K562 (cell line): ENCODE data around the gene NFKBIB. TPM values are rescaled to one million over a fixed set of nuclear protein-coding genes. Genes with fewer than 3 reads are reported as not detected.
"Not testable (repeated sequence)": the region's sequence is repeated elsewhere in the genome, so short reads cannot be mapped to it uniquely, and the experiment has no call there.

ENCODE experiments used
- ATAC-seq: fragments of 200-7000 bp; cut with Tn5 transposase; 3 replicates; pipeline ENCODE4 v1.9.1; 2020; ENCODE audit warnings: moderate library complexity
- BruUV-seq: library from RNA; stranded (reverse); fragments of 400-500 nt; replicated peaks from 2 replicates; lab custom pipeline; 2021; lab: Mats Ljungman, UMichigan
- CTCF ChIA-PET: fragments of 300-600 bp; formaldehyde crosslinking; extraction: SDS; loops from one replicate; lab custom pipeline; 2021; ENCODE audit warnings: low intra/inter-chr PET ratio; lab: Yijun Ruan, JAX
- POLR2A ChIA-PET: fragments of 300-600, 350-650 bp; sonication (Branson Sonifier 250); formaldehyde crosslinking; extraction: SDS; loops from one replicate; lab custom pipeline; 2021; ENCODE audit warnings: antibody characterized with exemption, inconsistent platforms; lab: Yijun Ruan, JAX
- DNase-seq, 4 experiments: peaks; one replicate each; pipeline versions ENCODE4 v3.0.0 to v3.0.0-alpha.2; 2011 to 2018; ENCODE audit warnings: low spot score in 3 of 4, mixed read lengths in 3 of 4; ENCODE audit errors: extremely low read depth in 1 of 4
- FAIRE-seq: peaks from 2 replicates; lab custom pipeline; 2011; peaks lifted over from hg19 to GRCh38; lab: Jason Lieb, UNC
- H2AFZ ChIP-seq: 2 replicates; pipeline ENCODE4 v1.6.0; 2011; ENCODE audit warnings: low read depth, low read length, control low read depth, inconsistent platforms
- H3K27ac ChIP-seq: fragments of 200-600 bp; 3 replicates; pipeline ENCODE4 v1.8.0; 2011; ENCODE audit warnings: low read depth, mild to moderate bottlenecking, control low read depth, inconsistent platforms, low read length, moderate library complexity, mixed read lengths; ENCODE audit errors: extremely low read depth
- H3K27me3 ChIP-seq, 2 experiments: fragments of 300-600 bp in 1 of 2; 2 replicates in 1 of 2; 3 replicates in 1 of 2; pipeline versions ENCODE4 v1.6.0 to v1.8.0; 2011; ENCODE audit warnings: inconsistent platforms in 2 of 2, low read length in 2 of 2, mild to moderate bottlenecking in 1 of 2, mixed read lengths in 1 of 2, moderate library complexity in 1 of 2; ENCODE audit not compliant: control insufficient read depth in 2 of 2, insufficient read depth in 2 of 2
- H3K36me3 ChIP-seq: fragments of 300-600 bp; 3 replicates; pipeline ENCODE4 v1.8.0; 2011; ENCODE audit warnings: mild to moderate bottlenecking, low read length, inconsistent platforms; ENCODE audit not compliant: control insufficient read depth, insufficient read depth
- H3K4me1 ChIP-seq, 2 experiments: fragments of 200-600 bp in 1 of 2; replicated peaks in 1 of 2; 2 replicates in 1 of 2; 3 replicates in 1 of 2; pipeline versions ENCODE4 v1.5.1 to v1.8.0; 2011; ENCODE audit warnings: inconsistent platforms in 2 of 2, low read length in 2 of 2, mild to moderate bottlenecking in 1 of 2, mixed read lengths in 1 of 2, moderate library complexity in 1 of 2; ENCODE audit not compliant: control insufficient read depth in 2 of 2, insufficient read depth in 2 of 2
- H3K4me2 ChIP-seq: 2 replicates; pipeline ENCODE4 v1.6.1; 2011; ENCODE audit warnings: low read length, control low read depth, inconsistent platforms, mixed read lengths; ENCODE audit not compliant: insufficient read depth
- H3K4me3 ChIP-seq: fragments of 200-600 bp; sonication (generic), shearing (Covaris generic); 2 replicates; pipeline ENCODE4 v1.5.1; 2016; ENCODE audit warnings: control low read depth, inconsistent platforms
- H3K79me2 ChIP-seq: fragments of 200-600 bp; 3 replicates; pipeline ENCODE4 v1.8.0; 2011; ENCODE audit warnings: low read length, inconsistent platforms; ENCODE audit not compliant: control insufficient read depth, insufficient read depth
- H3K9ac ChIP-seq, 2 experiments: 2 replicates each; pipeline versions ENCODE4 v1.6.0 to v1.6.1; 2011; ENCODE audit warnings: low read depth in 2 of 2, low read length in 2 of 2, control low read depth in 1 of 2, inconsistent platforms in 1 of 2, mild to moderate bottlenecking in 1 of 2, mixed read lengths in 1 of 2; ENCODE audit not compliant: insufficient read depth in 1 of 2
- H3K9me1 ChIP-seq: one replicate; pipeline ENCODE4 v1.6.0; 2011; ENCODE audit warnings: inconsistent platforms, mild to moderate bottlenecking, low read length, moderate library complexity; ENCODE audit not compliant: control insufficient read depth, insufficient read depth
- H3K9me3 ChIP-seq: replicated peaks from 2 replicates; pipeline ENCODE4 v1.5.1; 2011; ENCODE audit warnings: low read depth, low read length, inconsistent platforms; ENCODE audit not compliant: control insufficient read depth, insufficient read depth
- H4K20me1 ChIP-seq: replicated peaks from 2 replicates; pipeline ENCODE4 v1.6.1; 2011; ENCODE audit warnings: low read length, inconsistent platforms, mixed read lengths; ENCODE audit not compliant: control insufficient read depth, insufficient read depth
- BHLHE40 ChIP-seq: IDR thresholded peaks from 2 replicates; pipeline ENCODE4 v1.6.1; 2011; ENCODE audit warnings: low read length, improper control_type of control experiment
- C11orf30 ChIP-seq: fragments of 450-650 bp; IDR thresholded peaks from 2 replicates; pipeline ENCODE4 v1.6.1; 2016; ENCODE audit warnings: low read depth, mild to moderate bottlenecking
- DPF2 ChIP-seq: fragments of 450-650 bp; IDR thresholded peaks from 2 replicates; pipeline ENCODE4 v1.6.1; 2016
- EGR1 ChIP-seq: fragments of 450-650 bp; conservative IDR thresholded peaks from 2 replicates; pipeline ENCODE4 v1.6.1; 2017; ENCODE audit warnings: mild to moderate bottlenecking
- MAFF ChIP-seq: IDR thresholded peaks from 2 replicates; pipeline ENCODE4 v1.6.1; 2012; ENCODE audit warnings: low read length, improper control_type of control experiment
- NR2C2 ChIP-seq, 2 experiments: fragments of 200-800 bp in 1 of 2; sonication (Bioruptor generic) in 1 of 2; sonication (generic) in 1 of 2; formaldehyde crosslinking in 1 of 2; IDR thresholded peaks; 2 replicates each; pipeline versions ENCODE4 v1.6.1 to v1.8.0; 2016 to 2022; ENCODE audit warnings: mild to moderate bottlenecking in 1 of 2, missing compliant biosample characterization in 1 of 2, missing genetic modification characterization in 1 of 2, missing genetic modification reagents in 1 of 2
- SMAD4 ChIP-seq: fragments of 250-450 bp; sonication (Bioruptor Pico); conservative IDR thresholded peaks from 2 replicates; pipeline ENCODE4 v1.8.0; 2021; ENCODE audit warnings: inconsistent platforms, mild to moderate bottlenecking, moderate library complexity
- SMARCA4 ChIP-seq: fragments of 450-650 bp; IDR thresholded peaks from 2 replicates; pipeline ENCODE4 v1.6.1; 2016
- ZNF316 ChIP-seq: fragments of 450-650 bp; IDR thresholded peaks from 2 replicates; pipeline ENCODE4 v1.6.1; 2016
- WGBS: fragments of 100-300 bp; shearing (Covaris generic); methylation state at CpG from one replicate; pipeline ENCODE4 v1.1.6; 2016; ENCODE audit warnings: low coverage, mixed read lengths; ENCODE audit not compliant: insufficient coverage; ENCODE audit errors: missing lambda C conversion rate; 5-methylcytosine and 5-hydroxymethylcytosine counted together
- in situ Hi-C: fragments of 300-500 bp; cut with MboI; formaldehyde crosslinking; loops from 4 replicates; pipeline ENCODE4 v1.15.0; 2018; ENCODE audit warnings: inconsistent platforms, mixed read lengths
- intact Hi-C: fragments of 100-400 bp; cut with micrococcal nuclease; formaldehyde crosslinking; loops from 2 replicates; pipeline ENCODE4 v1.14.2; 2022
- polyA plus RNA-seq, 8 experiments: library from polyadenylated mRNA; depleted of rRNA in 4 of 8; stranded (reverse) in 5 of 8; unstranded in 3 of 8; fragments of >200 nt; fragmentation: Nextera tagmentation in 2 of 8; fragmentation: Illumina TruSeq in 1 of 8; extraction: Ambion mirVana in 2 of 8; extraction: Trizol in 1 of 8; gene quantifications; 2 replicates each; pipeline versions ENCODE4 v1.2.1 to v1.2.3, GENCODE V29; 2011 to 2014; ENCODE audit warnings: inconsistent platforms in 1 of 8, missing spikeins in 1 of 8
- total RNA-seq, 7 experiments: library from RNA; depleted of rRNA in 6 of 7; stranded (reverse); fragments of >200 nt in 6 of 7; fragmentation: Illumina TruSeq in 2 of 7; extraction: Trizol in 2 of 7; gene quantifications; 2 replicates each; pipeline versions ENCODE4 v1.2.1 to v1.2.3, GENCODE V29; 2011 to 2021; ENCODE audit warnings: low replicate concordance in 1 of 7
- TF ChIP-seq, protein P1 (sequence below): fragments of 200-800 bp; sonication (Bioruptor generic); IDR thresholded peaks from 2 replicates; pipeline ENCODE4 v1.6.1; 2017; ENCODE audit warnings: missing genetic modification characterization, missing compliant biosample characterization
- TF ChIP-seq, protein P2 (sequence below): sonication (generic); formaldehyde crosslinking; IDR thresholded peaks from 2 replicates; pipeline ENCODE4 v1.9.0; 2022; ENCODE audit warnings: mild to moderate bottlenecking, missing genetic modification reagents
- TF ChIP-seq, protein P3 (sequence below): sonication (generic); formaldehyde crosslinking; IDR thresholded peaks from 2 replicates; pipeline ENCODE4 v1.5.0; 2020; ENCODE audit warnings: missing genetic modification reagents
- TF ChIP-seq, protein P4 (sequence below): sonication (generic); formaldehyde crosslinking; IDR thresholded peaks from 2 replicates; pipeline ENCODE4 v1.9.0; 2022; ENCODE audit warnings: mild to moderate bottlenecking, missing genetic modification reagents
- TF ChIP-seq, protein P5 (sequence below): fragments of 450-650 bp; formaldehyde crosslinking; IDR thresholded peaks from 2 replicates; pipeline ENCODE4 v1.4.0; 2020; ENCODE audit warnings: mild to moderate bottlenecking, mixed read lengths
- TF ChIP-seq, protein P6 (sequence below): fragments of 250-450 bp; sonication (Bioruptor Pico); IDR thresholded peaks from 2 replicates; pipeline ENCODE4 v1.8.0; 2022; ENCODE audit warnings: moderate library complexity, mild to moderate bottlenecking, inconsistent platforms

The NFKBIB gene
- total and polyA plus RNA-seq, 9 of the 15 experiments (the other 6 are each of a cell fraction or from before 2014, with no cell fraction given), result 1.5 to 44.9 (median 10.4) TPM

DNA sequence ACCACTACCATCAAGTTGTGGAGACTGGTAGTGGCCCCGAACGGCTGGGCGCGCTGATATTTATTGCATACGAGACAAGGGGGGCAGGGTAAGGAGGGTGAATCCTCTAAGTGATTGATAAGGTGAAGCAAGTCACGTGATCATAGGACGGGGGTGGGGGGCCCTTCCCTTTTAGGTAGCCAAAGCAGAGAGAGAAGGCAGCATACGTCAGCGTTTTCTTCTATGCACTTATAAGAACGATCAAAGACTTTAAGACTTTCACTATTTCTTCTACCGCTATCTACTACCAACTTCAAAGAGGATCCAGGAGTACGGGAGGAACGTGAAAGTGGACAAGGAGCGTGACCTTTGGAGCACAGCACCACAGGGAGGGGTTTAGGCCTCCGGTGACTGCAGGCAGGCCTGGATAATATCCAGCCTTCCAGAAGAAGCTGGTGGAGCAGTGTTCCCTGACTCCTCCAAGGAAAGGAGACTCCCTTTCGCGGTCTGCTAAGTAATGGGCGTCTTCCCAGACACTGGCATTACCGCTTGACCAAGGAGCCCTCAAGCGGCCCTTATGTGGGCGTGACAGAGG is 40.1 kb upstream of the NFKBIB start:
- H3K9me3 ChIP-seq; FAIRE-seq; H4K20me1 ChIP-seq; ATAC-seq; intact Hi-C loops; BruUV-seq; H3K27me3 ChIP-seq; H3K79me2 ChIP-seq; CTCF ChIA-PET; in situ Hi-C loops; H3K9me1 ChIP-seq; H3K36me3 ChIP-seq; H3K4me3 ChIP-seq; TF ChIP-seq NR2C2 (CRISPR knock-in tag; IDR thresholded peaks at IDR 0.05): not testable (repeated sequence)
- peak overlapping the region; percentile 95 for H2AFZ ChIP-seq
- H3K4me2 ChIP-seq, result peak overlapping the region; percentile 53
- DNase-seq, result peak in 1 of 4 experiments; percentile 55
- 23% methylated on average over 17 of the region's 21 CpGs for WGBS
- peak overlapping the region in 1 of 2 experiments; percentile 82; a peak in 2 of 4 replicates for H3K9ac ChIP-seq
- peak overlapping the region; percentile 61; the same call in 2 of the 3 replicates for H3K27ac ChIP-seq
- POLR2A ChIA-PET, result interaction anchor here (1.1 kb wide), 1 partner anchor 9 kb away, joined by 5 read pairs; no protein-coding TSS in a partner anchor
- peaks cover 27 to 39% of the 10 kb centered on the region in 2 experiments for H3K4me1 ChIP-seq
- TF ChIP-seq C11orf30, result peak; percentile 61
- TF ChIP-seq, protein P1, sequence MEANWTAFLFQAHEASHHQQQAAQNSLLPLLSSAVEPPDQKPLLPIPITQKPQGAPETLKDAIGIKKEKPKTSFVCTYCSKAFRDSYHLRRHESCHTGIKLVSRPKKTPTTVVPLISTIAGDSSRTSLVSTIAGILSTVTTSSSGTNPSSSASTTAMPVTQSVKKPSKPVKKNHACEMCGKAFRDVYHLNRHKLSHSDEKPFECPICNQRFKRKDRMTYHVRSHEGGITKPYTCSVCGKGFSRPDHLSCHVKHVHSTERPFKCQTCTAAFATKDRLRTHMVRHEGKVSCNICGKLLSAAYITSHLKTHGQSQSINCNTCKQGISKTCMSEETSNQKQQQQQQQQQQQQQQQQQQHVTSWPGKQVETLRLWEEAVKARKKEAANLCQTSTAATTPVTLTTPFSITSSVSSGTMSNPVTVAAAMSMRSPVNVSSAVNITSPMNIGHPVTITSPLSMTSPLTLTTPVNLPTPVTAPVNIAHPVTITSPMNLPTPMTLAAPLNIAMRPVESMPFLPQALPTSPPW, result peak; percentile 57
- TF ChIP-seq ZNF316, result peak; percentile 88
- 0 out of 2 replicates have a peak, but pooled peaks have one; percentile 25 for TF ChIP-seq DPF2
- TF ChIP-seq MAFF, result 0 out of 2 replicates have a peak, but pooled peaks have one; percentile 28
- peak; percentile 14; the same call in 1 of the 2 replicates for TF ChIP-seq SMARCA4
- TF ChIP-seq, protein P2, sequence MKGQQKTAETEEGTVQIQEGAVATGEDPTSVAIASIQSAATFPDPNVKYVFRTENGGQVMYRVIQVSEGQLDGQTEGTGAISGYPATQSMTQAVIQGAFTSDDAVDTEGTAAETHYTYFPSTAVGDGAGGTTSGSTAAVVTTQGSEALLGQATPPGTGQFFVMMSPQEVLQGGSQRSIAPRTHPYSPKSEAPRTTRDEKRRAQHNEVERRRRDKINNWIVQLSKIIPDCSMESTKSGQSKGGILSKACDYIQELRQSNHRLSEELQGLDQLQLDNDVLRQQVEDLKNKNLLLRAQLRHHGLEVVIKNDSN (CRISPR knock-in tag), result peak; percentile 72
- TF ChIP-seq, protein P3, sequence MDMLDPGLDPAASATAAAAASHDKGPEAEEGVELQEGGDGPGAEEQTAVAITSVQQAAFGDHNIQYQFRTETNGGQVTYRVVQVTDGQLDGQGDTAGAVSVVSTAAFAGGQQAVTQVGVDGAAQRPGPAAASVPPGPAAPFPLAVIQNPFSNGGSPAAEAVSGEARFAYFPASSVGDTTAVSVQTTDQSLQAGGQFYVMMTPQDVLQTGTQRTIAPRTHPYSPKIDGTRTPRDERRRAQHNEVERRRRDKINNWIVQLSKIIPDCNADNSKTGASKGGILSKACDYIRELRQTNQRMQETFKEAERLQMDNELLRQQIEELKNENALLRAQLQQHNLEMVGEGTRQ, result peak; percentile 51
- TF ChIP-seq, protein P4, sequence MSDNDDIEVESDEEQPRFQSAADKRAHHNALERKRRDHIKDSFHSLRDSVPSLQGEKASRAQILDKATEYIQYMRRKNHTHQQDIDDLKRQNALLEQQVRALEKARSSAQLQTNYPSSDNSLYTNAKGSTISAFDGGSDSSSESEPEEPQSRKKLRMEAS (CRISPR knock-in tag), result 0 out of 2 replicates have a peak, but pooled peaks have one; percentile 23
- peak; percentile 48; the same call in 1 of the 2 replicates for TF ChIP-seq BHLHE40
- TF ChIP-seq SMAD4 (CRISPR knock-in tag), result peak; percentile 40
- TF ChIP-seq, protein P5, sequence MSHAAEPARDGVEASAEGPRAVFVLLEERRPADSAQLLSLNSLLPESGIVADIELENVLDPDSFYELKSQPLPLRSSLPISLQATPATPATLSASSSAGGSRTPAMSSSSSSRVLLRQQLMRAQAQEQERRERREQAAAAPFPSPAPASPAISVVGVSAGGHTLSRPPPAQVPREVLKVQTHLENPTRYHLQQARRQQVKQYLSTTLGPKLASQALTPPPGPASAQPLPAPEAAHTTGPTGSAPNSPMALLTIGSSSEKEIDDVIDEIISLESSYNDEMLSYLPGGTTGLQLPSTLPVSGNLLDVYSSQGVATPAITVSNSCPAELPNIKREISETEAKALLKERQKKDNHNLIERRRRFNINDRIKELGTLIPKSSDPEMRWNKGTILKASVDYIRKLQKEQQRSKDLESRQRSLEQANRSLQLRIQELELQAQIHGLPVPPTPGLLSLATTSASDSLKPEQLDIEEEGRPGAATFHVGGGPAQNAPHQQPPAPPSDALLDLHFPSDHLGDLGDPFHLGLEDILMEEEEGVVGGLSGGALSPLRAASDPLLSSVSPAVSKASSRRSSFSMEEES (CRISPR knock-in tag), result peak; percentile 96
- TF ChIP-seq, protein P6, sequence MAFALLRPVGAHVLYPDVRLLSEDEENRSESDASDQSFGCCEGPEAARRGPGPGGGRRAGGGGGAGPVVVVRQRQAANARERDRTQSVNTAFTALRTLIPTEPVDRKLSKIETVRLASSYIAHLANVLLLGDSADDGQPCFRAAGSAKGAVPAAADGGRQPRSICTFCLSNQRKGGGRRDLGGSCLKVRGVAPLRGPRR (CRISPR knock-in tag), result peak; percentile 29; the same call in 1 of the 2 replicates
- TF ChIP-seq NR2C2 (tag; IDR thresholded peaks at IDR 0.05), result 0 out of 2 replicates have a peak, but pooled peaks have one; percentile 19
- 0 out of 2 replicates have a peak, but pooled peaks have one; percentile 46 for TF ChIP-seq EGR1
